Transverse colon (tissue), 4 donors: ENCODE measurements around the gene KCNS1. TPM values are rescaled to one million over a fixed set of nuclear protein-coding genes. Genes with fewer than 3 reads are reported as not detected.

ENCODE experiments used
- DNase-seq: peaks from one replicate; pipeline ENCODE4 v3.0.0-alpha.2; 2019
- H3K27ac ChIP-seq, 4 donors: fragments of 200-600 bp; sonication (generic); 2 replicates each; pipeline ENCODE4 v1.5.1; 2016 to 2018; ENCODE audit warnings: inconsistent platforms in 4 of 4
- H3K27me3 ChIP-seq: fragments of 200-600 bp; sonication (generic); 2 replicates; pipeline ENCODE4 v1.5.1; 2017; ENCODE audit warnings: inconsistent platforms
- H3K36me3 ChIP-seq, 4 donors: fragments of 200-600 bp; sonication (generic); 2 replicates each; pipeline ENCODE4 v1.5.1; 2017 to 2019; ENCODE audit warnings: inconsistent platforms in 4 of 4
- H3K4me1 ChIP-seq, 4 donors: fragments of 200-600 bp; sonication (generic); 2 replicates each; pipeline ENCODE4 v1.5.1; 2017 to 2020; ENCODE audit warnings: inconsistent platforms in 4 of 4
- H3K4me3 ChIP-seq, 4 donors: fragments of 200-600 bp; sonication (generic); 1 replicate in 1 of 4; 2 replicates in 3 of 4; pipeline versions ENCODE4 v1.5.1 to v1.6.1; 2017 to 2019; ENCODE audit warnings: inconsistent platforms in 4 of 4
- H3K9me3 ChIP-seq, 2 donors: fragments of 200-600 bp; sonication (generic); 2 replicates each; pipeline ENCODE4 v1.5.1; 2017 to 2019; ENCODE audit warnings: inconsistent platforms in 2 of 2
- EP300 ChIP-seq: sonication (generic); formaldehyde crosslinking; IDR thresholded peaks from one replicate; pipeline ENCODE4 v1.6.1; 2017; ENCODE audit warnings: antibody characterized with exemption, low read depth
- POLR2A ChIP-seq: fragments of 450-650 bp; IDR thresholded peaks from one replicate; pipeline ENCODE4 v1.6.1; 2016; ENCODE audit warnings: antibody characterized with exemption, mild to moderate bottlenecking, moderate library complexity
- POLR2AphosphoS5 ChIP-seq, 3 donors: sonication (generic); formaldehyde crosslinking; IDR thresholded peaks; one replicate each; pipeline ENCODE4 v1.6.1; 2016; ENCODE audit warnings: antibody characterized with exemption in 3 of 3
- WGBS, 2 donors: methylation state at CpG; one replicate each; pipeline ENCODE4 v1.1.5; 2018; ENCODE audit warnings: low coverage in 1 of 2; 5-methylcytosine and 5-hydroxymethylcytosine counted together
- in situ Hi-C, 4 donors: fragments of 200-750 bp; cut with MboI; loops; one replicate each; pipeline versions ENCODE4 v1.15.0 to v1.15.1; 2017; ENCODE audit warnings: low sequenced_read_pairs in 3 of 4, low pct_ligation_motif_present in 1 of 4, low pct_unique_long_range_greater_than_20kb in 1 of 4
- intact Hi-C: fragments of 100-400 bp; cut with DNase I; formaldehyde crosslinking; loops from one replicate; pipeline ENCODE4 v1.15.1; 2023; ENCODE audit warnings: low total_unique reads
- total RNA-seq, 4 donors: library from RNA; depleted of rRNA; stranded (reverse); fragments of >200 nt; gene quantifications; one replicate each; pipeline ENCODE4 v1.1.0, GENCODE V29; 2016
- TF ChIP-seq, protein P1 (sequence below), 5 experiments: fragments of 200-600 bp in 3 of 5; fragments of 450-650 bp in 2 of 5; sonication (generic) in 3 of 5; IDR thresholded peaks; 1 replicate in 2 of 5; 2 replicates in 3 of 5; pipeline ENCODE4 v1.5.1; 2016 to 2017; ENCODE audit warnings: antibody characterized with exemption in 5 of 5, inconsistent platforms in 3 of 5, mild to moderate bottlenecking in 2 of 5, moderate library complexity in 1 of 5

The KCNS1 gene
- total RNA-seq, 4 donors from 2014 or later: 0.55 to 0.64 TPM; not detected in 2

DNA sequence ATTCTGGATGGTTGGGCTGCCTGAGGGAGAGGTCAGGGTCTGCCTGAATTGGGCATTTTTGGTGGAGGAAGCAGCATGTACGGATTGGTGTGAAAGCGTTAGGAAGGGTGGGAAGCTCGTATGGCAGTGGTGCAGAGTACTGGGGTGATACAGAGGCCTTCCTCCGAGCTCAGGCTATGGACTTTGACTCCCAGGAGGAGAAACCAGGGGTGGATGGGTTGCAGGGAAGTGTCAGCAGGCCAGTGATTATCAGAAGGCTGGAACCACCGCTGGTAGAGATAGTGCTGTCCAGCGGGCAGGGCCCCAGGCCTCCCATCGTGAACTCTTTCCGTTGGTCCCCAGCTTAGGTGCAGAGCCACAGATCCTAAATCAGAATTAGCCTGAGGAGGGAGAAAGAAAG, 8.7 kb upstream of the KCNS1 start:
- in situ Hi-C loops: loop anchor here in 1 of 4 donors (25.0 kb wide), 1 partner anchor 178 kb away; no protein-coding TSS in a partner anchor
- DNase-seq: no peak

DNA sequence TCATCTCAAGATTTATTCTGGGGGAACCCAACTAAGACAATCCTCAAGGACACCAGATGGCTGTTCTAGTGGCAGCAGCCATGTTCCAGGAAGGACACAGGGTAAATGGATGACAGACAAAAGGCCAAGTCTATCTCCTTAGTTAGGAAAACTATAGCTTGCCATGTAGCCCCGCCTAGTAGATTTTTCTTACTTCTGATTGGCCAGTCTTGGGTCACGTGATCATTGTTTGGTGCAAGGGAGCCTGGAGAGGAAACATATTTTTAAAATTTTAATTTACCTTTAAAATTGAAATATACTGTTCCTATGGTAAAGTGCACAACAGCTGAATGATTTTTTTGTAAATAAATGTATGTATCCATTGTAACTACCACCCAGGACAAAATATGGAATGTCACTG, 4.4 kb upstream of the KCNS1 start:
- TF ChIP-seq POLR2AphosphoS5 (IDR thresholded peaks at IDR 0.05) (no peak), POLR2A (no peak), EP300 (no peak)
- TF ChIP-seq, protein P1, sequence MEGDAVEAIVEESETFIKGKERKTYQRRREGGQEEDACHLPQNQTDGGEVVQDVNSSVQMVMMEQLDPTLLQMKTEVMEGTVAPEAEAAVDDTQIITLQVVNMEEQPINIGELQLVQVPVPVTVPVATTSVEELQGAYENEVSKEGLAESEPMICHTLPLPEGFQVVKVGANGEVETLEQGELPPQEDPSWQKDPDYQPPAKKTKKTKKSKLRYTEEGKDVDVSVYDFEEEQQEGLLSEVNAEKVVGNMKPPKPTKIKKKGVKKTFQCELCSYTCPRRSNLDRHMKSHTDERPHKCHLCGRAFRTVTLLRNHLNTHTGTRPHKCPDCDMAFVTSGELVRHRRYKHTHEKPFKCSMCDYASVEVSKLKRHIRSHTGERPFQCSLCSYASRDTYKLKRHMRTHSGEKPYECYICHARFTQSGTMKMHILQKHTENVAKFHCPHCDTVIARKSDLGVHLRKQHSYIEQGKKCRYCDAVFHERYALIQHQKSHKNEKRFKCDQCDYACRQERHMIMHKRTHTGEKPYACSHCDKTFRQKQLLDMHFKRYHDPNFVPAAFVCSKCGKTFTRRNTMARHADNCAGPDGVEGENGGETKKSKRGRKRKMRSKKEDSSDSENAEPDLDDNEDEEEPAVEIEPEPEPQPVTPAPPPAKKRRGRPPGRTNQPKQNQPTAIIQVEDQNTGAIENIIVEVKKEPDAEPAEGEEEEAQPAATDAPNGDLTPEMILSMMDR (IDR thresholded peaks at IDR 0.05): no peak
- H3K27ac ChIP-seq: no peak overlapping the region
- H3K27me3 ChIP-seq: peaks cover 27% of the 10 kb centered on the region
- no peak for DNase-seq
- in situ Hi-C loops (loop anchor here in 1 of 4 donors (25.0 kb wide), 1 partner anchor 182 kb away; no protein-coding TSS in a partner anchor), intact Hi-C loops (no loop called here)
- H3K9me3 ChIP-seq: no peaks in the 10 kb centered on the region
- peaks cover 0 to 6% (median 4%) of the 10 kb centered on the region in 4 donors for H3K4me1 ChIP-seq
- H3K36me3 ChIP-seq: no peaks in the 10 kb centered on the region
- WGBS, 2 donors: 87 to 100% methylated on average over 2 of the region's 2 CpGs
- H3K4me3 ChIP-seq: no peak overlapping the region

More for the DNA sequence above, 8.7 kb upstream of the KCNS1 start:
- peaks cover 15% of the 10 kb centered on the region for H3K27me3 ChIP-seq
- no peak overlapping the region for H3K4me3 ChIP-seq
- intact Hi-C loops: no loop called here
- no peaks in the 10 kb centered on the region for H3K36me3 ChIP-seq
- H3K4me1 ChIP-seq: no peaks in the 10 kb centered on the region
- no peak for TF ChIP-seq POLR2AphosphoS5 (IDR thresholded peaks at IDR 0.05)
- no peak for TF ChIP-seq POLR2A
- no peak for TF ChIP-seq EP300
- 78 to 86% methylated on average over 3 to 7 of the region's 8 CpGs for WGBS, 2 donors
- H3K27ac ChIP-seq: no peak overlapping the region
- no peaks in the 10 kb centered on the region for H3K9me3 ChIP-seq

DNA sequence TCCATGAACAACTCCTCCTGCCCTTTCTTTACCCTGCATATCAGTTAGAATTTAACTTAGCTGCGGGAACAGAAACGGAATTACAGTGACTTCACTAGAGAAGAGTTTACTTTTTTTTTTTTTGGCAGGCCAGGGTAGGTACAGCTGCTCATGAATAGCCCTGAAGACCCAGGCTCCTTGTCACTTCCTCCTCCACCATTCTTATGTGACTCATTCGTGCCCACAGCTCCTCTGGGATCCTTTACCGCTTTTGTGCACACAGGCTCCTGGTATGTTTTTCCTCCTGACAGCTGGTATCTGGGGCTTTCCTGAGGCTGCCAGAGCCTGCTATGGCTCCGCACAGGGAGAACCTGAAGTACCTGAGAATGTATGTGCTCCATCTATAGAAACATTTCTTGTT, 3.9 kb upstream of the KCNS1 start:
- WGBS, 2 donors: 30 to 45% methylated on average over 3 to 5 of the region's 5 CpGs
- Histone ChIP-seq H3K9me3 (no peaks in the 10 kb centered on the region), H3K27me3 (peaks cover 28% of the 10 kb centered on the region), H3K4me1 (peaks cover 0 to 6% (median 4%) of the 10 kb centered on the region in 4 donors), H3K4me3 (no peak overlapping the region), H3K27ac (no peak overlapping the region), H3K36me3 (no peaks in the 10 kb centered on the region)
- intact Hi-C loops (no loop called here), in situ Hi-C loops (loop anchor here in 1 of 4 donors (25.0 kb wide), 1 partner anchor 183 kb away; no protein-coding TSS in a partner anchor)
- DNase-seq: no peak
- no peak for TF ChIP-seq POLR2A
- no peak for TF ChIP-seq EP300
- TF ChIP-seq, protein P1 (IDR thresholded peaks at IDR 0.05): no peak
- no peak for TF ChIP-seq POLR2AphosphoS5 (IDR thresholded peaks at IDR 0.05)

DNA sequence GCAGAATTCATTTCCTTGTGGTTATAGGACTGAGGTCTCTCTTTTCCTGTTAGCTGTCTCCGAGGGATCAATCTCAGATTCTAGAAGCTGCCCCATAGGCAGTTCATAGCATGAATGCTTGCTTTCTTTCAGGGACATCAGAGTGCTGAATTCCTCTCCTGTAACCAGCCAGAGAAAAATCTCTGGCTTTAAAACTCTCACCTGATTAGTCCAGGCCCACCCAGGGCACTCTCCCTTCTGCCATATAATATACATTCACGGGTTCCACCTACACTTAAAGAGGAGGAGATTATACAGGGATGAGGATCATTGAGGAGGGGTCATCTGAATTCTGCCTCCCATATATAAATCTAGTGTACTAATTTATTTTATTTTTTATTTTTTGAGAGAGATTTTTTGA, 2.1 kb upstream of the KCNS1 start:
- H3K9me3 ChIP-seq: no peaks in the 10 kb centered on the region
- peaks cover 42% of the 10 kb centered on the region for H3K27me3 ChIP-seq
- no peak for DNase-seq
- H3K4me3 ChIP-seq: no peak overlapping the region
- H3K27ac ChIP-seq: no peak overlapping the region
- TF ChIP-seq EP300 (no peak), POLR2A (no peak), POLR2AphosphoS5 (IDR thresholded peaks at IDR 0.05) (no peak)
- TF ChIP-seq, protein P1 (IDR thresholded peaks at IDR 0.05): no peak
- in situ Hi-C loops: loop anchor here in 1 of 4 donors (25.0 kb wide), 1 partner anchor 184 kb away; no protein-coding TSS in a partner anchor
- 78% methylated on average over 2 of the region's 2 CpGs; no CpG with 5 or more reads in 1 of the 2 donors for WGBS, 2 donors
- no peaks in the 10 kb centered on the region for H3K36me3 ChIP-seq
- peaks cover 0 to 10% (median 6%) of the 10 kb centered on the region in 4 donors for H3K4me1 ChIP-seq
- intact Hi-C loops: no loop called here
